GM12878 (cell line): ENCODE measurements around the gene TRPC5OS. TPM values are rescaled to one million over a fixed set of nuclear protein-coding genes. Genes with fewer than 3 reads are reported as not detected.

Experiments used
- ASH2L ChIP-seq: fragments of 300-600, 200-600 bp; sonication (generic); IDR thresholded peaks from 2 replicates; pipeline ENCODE4 v1.6.1; 2017; ENCODE audit warnings: low read depth, mild to moderate bottlenecking, borderline replicate concordance
- CBX3 ChIP-seq: fragments of 200-600 bp; sonication (generic); IDR thresholded peaks from 2 replicates; pipeline ENCODE4 v1.6.1; 2016; ENCODE audit warnings: low read depth, borderline replicate concordance
- CHD2 ChIP-seq: IDR thresholded peaks from 2 replicates; pipeline ENCODE4 v1.6.1; 2011; ENCODE audit warnings: low read depth, low read length, improper control_type of control experiment, borderline replicate concordance
- LARP7 ChIP-seq: fragments of 450-650 bp; IDR thresholded peaks from 2 replicates; pipeline ENCODE4 v1.6.1; 2017; ENCODE audit warnings: mild to moderate bottlenecking
- MLLT1 ChIP-seq: fragments of 450-650 bp; IDR thresholded peaks from 2 replicates; pipeline ENCODE4 v1.6.1; 2016; ENCODE audit warnings: mild to moderate bottlenecking
- POLR2A ChIP-seq: IDR thresholded peaks from 2 replicates; pipeline ENCODE4 v1.6.1; 2011; ENCODE audit warnings: low read depth, mild to moderate bottlenecking, low read length
- PRDM15 ChIP-seq: fragments of 450-650 bp; formaldehyde crosslinking; IDR thresholded peaks from 2 replicates; pipeline ENCODE4 v1.4.0; 2020; ENCODE audit warnings: mild to moderate bottlenecking, moderate library complexity
- SMAD5 ChIP-seq: IDR thresholded peaks from 2 replicates; pipeline ENCODE4 v1.6.1; 2016; ENCODE audit warnings: antibody characterized with exemption, low read depth
- polyA plus RNA-seq, 11 experiments: library from polyadenylated mRNA; depleted of rRNA in 4 of 11; unstranded in 6 of 11; stranded (reverse) in 5 of 11; fragments of >200 nt; fragmentation: Nextera tagmentation in 4 of 11; fragmentation: Illumina TruSeq in 1 of 11; extraction: Ambion mirVana in 4 of 11; extraction: Trizol in 1 of 11; gene quantifications; 1 replicate in 1 of 11; 2 replicates in 10 of 11; pipeline versions ENCODE4 v1.2.1 to v1.2.3, GENCODE V29; 2011 to 2016; ENCODE audit warnings: inconsistent platforms in 2 of 11, missing spikeins in 2 of 11, low read depth in 1 of 11
- total RNA-seq, 4 experiments: library from RNA; depleted of rRNA in 3 of 4; stranded (reverse); fragments of >200 nt in 3 of 4; fragmentation: Illumina TruSeq in 1 of 4; extraction: Trizol in 1 of 4; gene quantifications; 2 replicates each; pipeline versions ENCODE4 v1.2.1 to v1.2.3, GENCODE V29; 2013 to 2021
- TF ChIP-seq, protein P1 (sequence below): IDR thresholded peaks from 2 replicates; pipeline ENCODE4 v1.6.1; 2012; ENCODE audit warnings: improper control_type of control experiment, low read depth, low read length; ENCODE audit not compliant: insufficient replicate concordance

The TRPC5OS gene
- total and polyA plus RNA-seq, 10 of the 15 experiments (the other 5 are each of a cell fraction or from before 2014, with no cell fraction given), result 0.06 to 0.40 (median 0.10) TPM; not detected in 4

GRCh38 chrX:111888600-111888999 is 12.6 kb downstream of the TRPC5OS start (continued):
- TF ChIP-seq PRDM15 (CRISPR knock-in tag), result no peak
- TF ChIP-seq POLR2A, result no peak
- no peak for TF ChIP-seq CBX3
- no peak for TF ChIP-seq LARP7
- no peak for TF ChIP-seq MLLT1
- no peak for TF ChIP-seq CHD2
- TF ChIP-seq ASH2L, result no peak
- TF ChIP-seq, protein P1, sequence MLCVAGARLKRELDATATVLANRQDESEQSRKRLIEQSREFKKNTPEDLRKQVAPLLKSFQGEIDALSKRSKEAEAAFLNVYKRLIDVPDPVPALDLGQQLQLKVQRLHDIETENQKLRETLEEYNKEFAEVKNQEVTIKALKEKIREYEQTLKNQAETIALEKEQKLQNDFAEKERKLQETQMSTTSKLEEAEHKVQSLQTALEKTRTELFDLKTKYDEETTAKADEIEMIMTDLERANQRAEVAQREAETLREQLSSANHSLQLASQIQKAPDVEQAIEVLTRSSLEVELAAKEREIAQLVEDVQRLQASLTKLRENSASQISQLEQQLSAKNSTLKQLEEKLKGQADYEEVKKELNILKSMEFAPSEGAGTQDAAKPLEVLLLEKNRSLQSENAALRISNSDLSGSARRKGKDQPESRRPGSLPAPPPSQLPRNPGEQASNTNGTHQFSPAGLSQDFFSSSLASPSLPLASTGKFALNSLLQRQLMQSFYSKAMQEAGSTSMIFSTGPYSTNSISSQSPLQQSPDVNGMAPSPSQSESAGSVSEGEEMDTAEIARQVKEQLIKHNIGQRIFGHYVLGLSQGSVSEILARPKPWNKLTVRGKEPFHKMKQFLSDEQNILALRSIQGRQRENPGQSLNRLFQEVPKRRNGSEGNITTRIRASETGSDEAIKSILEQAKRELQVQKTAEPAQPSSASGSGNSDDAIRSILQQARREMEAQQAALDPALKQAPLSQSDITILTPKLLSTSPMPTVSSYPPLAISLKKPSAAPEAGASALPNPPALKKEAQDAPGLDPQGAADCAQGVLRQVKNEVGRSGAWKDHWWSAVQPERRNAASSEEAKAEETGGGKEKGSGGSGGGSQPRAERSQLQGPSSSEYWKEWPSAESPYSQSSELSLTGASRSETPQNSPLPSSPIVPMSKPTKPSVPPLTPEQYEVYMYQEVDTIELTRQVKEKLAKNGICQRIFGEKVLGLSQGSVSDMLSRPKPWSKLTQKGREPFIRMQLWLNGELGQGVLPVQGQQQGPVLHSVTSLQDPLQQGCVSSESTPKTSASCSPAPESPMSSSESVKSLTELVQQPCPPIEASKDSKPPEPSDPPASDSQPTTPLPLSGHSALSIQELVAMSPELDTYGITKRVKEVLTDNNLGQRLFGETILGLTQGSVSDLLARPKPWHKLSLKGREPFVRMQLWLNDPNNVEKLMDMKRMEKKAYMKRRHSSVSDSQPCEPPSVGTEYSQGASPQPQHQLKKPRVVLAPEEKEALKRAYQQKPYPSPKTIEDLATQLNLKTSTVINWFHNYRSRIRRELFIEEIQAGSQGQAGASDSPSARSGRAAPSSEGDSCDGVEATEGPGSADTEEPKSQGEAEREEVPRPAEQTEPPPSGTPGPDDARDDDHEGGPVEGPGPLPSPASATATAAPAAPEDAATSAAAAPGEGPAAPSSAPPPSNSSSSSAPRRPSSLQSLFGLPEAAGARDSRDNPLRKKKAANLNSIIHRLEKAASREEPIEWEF, result no peak
- no peak for TF ChIP-seq SMAD5
